Measurements from ENCODE around the gene DEPP1.

GRCh38 chr10:44936314-44936975 is 42.2 kb downstream of the DEPP1 start:
- TF ChIP-seq, protein P1, sequence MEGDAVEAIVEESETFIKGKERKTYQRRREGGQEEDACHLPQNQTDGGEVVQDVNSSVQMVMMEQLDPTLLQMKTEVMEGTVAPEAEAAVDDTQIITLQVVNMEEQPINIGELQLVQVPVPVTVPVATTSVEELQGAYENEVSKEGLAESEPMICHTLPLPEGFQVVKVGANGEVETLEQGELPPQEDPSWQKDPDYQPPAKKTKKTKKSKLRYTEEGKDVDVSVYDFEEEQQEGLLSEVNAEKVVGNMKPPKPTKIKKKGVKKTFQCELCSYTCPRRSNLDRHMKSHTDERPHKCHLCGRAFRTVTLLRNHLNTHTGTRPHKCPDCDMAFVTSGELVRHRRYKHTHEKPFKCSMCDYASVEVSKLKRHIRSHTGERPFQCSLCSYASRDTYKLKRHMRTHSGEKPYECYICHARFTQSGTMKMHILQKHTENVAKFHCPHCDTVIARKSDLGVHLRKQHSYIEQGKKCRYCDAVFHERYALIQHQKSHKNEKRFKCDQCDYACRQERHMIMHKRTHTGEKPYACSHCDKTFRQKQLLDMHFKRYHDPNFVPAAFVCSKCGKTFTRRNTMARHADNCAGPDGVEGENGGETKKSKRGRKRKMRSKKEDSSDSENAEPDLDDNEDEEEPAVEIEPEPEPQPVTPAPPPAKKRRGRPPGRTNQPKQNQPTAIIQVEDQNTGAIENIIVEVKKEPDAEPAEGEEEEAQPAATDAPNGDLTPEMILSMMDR (IDR thresholded peaks at IDR 0.05; ENCODE audit: insufficient read depth, low read length), result no peak
- no peak; the same call in 1 of the 2 replicates for TF ChIP-seq POLR2AphosphoS5 (IDR thresholded peaks at IDR 0.05; ENCODE audit: low read depth)

All from HL-60 (cell line).